NCI-H526 treated with DMSO at 0.1 percent for 48 hours (cell line): Measurements from ENCODE around the gene ERBIN.
"Not testable (repeated sequence)": the region's sequence is repeated elsewhere in the genome, so short reads cannot be mapped to it uniquely, and the experiment has no call there.

Experiments used
- DNase-seq: peaks from one replicate; lab custom pipeline; 2025; lab: John Stamatoyannopoulos, UW

The ERBIN gene

DNA sequence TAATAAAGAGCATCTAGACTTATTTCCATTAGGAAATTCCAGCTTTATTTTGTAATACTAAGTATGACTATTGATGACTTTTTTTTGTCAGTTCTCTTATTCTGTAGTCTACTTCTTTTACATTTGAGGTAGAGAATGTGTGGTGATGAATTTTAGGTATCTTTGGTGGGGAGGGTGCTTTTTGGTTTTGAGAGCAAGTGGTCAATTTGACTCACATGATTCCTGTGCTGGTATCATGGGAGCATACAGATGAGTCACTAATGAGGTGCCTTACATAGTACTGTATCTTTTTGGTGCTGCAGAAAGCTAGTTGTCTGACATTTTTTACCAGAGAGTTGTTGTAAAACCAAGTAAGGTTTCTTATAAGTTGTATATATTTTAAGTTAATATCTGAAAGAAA, 35.3 kb downstream of the ERBIN start:
- no peak for DNase-seq

DNA sequence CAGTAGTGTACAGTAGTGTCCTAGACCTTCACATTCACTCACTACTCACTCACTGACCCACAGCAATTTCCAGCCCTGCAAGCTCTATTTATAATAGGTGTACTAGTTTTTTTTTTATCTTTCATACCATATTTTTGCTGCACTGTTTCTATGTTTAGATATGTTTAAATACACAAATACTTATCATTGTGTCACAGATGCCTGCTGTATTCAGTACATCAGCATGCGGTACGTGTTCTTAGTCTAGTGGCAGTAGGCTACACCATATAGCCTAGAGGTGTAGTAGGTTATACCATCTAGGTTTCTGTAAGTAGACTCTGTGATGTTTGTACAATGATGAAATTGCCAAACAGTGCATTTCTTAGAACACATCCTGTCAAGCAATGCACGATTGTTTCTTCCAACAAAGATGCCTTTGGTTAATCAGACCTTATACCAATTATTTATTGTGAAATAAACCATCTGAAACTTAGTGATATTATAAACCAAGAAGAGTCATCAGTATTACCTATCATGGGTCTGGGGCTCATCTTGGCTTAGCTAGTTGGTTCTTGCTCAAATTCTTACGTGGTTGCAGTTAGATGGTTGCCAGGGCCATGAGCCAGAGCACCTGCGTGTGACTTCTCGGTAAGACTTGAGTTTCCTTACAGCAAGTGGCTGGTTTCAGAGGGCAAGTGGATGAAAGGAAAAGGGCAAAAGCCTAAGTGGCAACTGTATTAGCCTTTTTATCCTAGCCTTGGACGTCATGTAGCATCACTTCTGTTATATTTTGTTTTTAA, 41.1 kb downstream of the ERBIN start:
- no peak for DNase-seq

DNA sequence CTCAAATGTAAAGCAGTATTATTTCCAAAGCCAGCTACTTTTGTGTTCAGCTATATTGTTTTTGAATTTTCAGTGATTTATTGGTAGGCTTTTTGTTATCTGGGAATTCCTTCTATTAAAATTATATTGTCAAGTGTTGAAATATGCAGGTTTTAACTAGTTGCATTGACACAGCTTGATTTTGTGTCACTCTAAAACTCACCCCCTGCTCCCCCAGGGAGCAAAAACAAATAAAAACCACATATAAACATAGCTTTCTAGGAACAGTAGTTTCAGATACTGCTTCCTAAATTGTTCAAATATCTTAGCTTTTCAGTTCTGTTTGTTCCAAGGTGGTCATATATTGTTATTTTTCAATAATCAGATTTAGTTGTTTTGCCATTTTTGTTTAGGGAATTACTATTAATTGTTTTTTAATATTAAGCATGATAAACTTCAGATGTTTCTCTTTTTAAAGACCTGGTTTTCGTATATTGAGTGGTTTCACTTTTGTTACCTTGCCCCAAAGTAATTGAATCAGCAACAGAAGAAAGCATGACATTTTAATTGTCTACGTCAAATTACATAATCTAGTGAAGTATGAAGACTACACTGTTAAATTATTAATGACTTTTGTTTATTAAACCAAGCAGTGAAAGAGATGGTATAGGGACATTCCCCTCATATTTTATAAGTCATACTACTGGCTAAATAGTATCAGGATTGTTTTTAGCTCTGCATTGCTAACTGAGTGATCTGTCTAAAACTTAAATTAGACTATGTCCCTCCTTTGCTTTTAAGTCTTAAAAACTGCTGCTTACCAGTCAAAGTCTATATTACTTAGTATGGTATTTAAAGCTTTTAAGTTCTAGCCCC, 43.4 kb downstream of the ERBIN start:
- no peak for DNase-seq

DNA sequence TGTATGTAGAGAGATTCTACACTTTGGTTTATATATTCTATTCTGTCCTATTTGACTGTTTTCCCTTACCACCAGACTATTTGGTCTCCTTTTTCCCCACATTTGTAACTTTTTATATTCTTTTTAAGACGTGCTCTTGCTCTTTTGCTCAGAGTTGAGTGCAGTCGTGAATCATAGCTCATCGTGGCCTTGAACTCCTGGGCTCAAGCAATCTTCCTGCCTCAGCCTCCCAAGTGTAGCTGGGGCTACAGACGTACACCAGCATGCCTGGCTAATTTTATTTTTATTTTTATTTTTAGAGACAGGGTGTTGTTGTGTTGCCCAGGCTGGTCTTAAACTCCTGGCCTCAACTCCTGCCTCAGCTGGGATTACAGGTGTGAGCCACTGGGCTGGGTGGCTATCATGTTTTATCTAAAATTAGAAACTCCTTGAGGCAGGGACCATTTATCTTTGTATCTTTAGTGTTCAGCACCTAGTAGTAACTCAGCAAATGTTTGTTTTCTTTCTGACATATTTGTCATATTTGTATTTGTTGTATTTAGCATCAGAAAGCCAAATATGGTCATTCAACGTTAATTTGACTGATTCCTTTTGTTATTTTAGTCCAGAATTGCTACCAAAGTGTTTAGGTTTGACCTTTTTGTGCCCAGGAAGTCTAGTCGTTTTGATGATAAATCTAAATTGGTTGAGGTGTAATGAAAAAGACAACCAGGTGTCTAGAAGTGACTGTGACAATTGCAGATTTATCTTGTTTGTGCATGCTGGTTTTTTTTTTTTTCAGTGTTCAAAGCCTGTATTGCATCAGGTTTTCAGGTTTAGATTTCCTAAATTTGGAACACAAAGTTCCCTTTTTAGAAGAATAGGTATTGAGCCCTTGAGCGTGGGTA, 44.3 kb downstream of the ERBIN start:
- no peak for DNase-seq

DNA sequence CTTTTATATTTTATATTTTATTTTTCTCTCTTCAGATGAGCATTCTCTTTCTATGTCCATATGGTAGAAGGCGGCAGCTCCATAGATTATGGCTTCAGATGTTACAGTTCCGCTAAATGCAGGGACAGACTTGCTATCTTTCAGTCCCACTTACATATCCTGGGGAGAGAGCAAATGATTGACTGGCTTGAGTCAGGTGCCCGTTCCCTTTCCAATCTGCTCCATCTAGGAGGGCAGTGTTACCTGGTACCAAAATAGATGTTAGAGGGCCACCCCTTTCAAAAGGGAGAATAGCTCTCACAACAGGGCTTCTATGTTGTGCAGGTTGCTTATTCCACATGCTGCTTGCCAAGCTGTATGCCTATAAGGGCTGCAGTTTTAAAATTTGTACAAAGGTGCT, 45.3 kb downstream of the ERBIN start:
- DNase-seq = no peak

DNA sequence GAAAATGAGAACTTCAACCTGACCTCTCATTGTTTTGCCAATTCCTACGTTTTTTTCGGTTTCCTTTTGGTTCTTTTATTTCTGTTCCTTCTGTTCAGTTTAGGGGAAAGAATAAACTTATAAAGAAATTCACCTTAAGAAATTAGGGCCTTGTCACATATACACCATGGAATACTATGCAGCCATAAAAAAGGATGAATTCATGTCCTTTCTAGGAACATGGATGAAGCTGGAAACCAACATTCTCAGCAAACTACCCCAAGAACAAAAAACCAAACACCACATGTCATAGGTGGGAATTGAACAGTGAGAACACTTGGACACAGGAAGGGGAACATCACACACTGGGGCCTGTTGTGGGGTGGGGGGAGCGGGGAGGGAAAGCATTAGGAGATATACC, 46.5 kb downstream of the ERBIN start:
- DNase-seq = not testable (repeated sequence)

DNA sequence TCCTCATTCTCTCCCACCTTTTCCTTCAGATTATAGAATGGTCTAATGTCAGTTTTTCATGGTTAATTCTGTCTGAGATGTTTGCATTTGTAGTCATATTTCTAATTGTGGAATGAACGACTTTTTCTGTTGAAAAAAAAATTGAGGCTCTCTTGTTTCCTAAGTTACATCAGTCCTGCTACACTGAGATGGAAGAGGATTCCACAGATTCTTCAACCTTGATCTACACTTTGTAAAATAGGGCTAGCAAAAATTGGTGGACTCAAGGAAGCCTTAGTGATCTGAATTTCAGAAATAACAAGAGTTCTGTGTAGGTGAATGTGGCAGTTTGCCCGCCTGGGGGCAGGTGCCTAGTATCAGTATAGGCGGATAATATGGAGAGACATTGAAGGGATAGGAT, 51.9 kb downstream of the ERBIN start:
- no peak for DNase-seq

DNA sequence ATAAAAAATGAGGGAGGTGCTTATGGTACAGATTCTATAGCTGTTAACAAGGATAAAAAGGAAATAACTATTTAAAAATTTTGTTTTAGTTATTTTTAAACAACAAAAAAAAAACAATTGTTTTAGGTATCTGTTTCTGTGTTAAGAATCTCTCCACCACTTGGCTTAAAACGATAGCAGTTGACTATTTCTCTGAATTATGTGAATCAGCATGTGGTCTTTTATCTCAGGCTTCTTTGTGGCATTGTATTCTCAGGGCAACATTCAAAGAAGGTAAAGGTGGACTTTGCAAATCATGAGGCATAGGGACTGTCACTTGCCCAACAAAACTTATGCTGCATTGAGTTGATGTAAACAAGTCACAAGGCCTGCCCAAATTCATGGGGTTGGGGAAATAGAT, 55.2 kb downstream of the ERBIN start:
- no peak for DNase-seq

DNA sequence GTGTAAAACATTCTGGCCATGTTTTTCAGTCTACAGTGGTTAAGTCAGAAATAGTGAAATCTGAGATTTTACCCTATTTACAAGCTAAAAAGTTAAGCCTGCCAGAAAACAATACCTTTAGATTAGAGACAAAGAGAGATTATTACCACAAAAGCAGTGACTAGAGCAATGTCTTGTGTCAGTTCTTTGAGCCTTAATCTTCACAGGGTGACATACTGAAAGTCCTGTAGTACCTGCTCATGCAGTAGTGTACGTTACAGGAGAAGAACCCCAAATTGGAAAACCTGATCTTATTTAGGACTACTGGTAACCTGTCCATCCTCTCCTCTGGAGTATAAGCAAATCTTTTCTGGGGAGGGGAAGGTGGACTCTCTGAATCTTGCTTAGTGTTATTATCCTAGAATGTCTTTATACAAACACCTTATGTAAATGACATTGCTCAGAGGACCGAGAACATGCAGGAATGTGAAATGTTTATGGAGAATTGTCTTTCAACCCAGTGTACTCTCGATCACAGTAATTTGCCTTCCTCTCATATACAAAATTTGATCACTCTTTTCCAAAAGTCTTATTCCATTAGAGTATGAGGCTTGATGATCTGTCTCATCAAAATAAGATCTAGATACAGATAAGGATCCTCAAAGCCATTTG, 55.7 kb downstream of the ERBIN start:
- no peak for DNase-seq

DNA sequence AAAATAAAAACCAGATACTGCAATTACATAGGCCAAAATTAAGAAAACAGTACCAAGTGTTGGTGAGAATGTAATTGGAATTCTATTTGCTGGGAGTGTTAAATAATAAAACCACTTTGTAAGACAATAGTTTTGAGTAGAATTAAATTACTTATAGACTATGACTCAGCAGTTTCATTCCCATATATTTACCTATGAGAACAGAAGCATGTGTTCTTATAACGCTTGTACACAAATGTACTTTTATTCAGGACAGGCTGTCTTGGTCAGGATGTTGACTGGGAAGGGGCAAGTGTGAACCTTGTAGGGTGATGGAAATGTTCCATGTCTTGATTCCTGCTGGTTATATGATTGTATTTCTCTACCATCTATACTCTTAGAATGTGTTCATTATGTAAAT, 56.3 kb downstream of the ERBIN start:
- no peak for DNase-seq

DNA sequence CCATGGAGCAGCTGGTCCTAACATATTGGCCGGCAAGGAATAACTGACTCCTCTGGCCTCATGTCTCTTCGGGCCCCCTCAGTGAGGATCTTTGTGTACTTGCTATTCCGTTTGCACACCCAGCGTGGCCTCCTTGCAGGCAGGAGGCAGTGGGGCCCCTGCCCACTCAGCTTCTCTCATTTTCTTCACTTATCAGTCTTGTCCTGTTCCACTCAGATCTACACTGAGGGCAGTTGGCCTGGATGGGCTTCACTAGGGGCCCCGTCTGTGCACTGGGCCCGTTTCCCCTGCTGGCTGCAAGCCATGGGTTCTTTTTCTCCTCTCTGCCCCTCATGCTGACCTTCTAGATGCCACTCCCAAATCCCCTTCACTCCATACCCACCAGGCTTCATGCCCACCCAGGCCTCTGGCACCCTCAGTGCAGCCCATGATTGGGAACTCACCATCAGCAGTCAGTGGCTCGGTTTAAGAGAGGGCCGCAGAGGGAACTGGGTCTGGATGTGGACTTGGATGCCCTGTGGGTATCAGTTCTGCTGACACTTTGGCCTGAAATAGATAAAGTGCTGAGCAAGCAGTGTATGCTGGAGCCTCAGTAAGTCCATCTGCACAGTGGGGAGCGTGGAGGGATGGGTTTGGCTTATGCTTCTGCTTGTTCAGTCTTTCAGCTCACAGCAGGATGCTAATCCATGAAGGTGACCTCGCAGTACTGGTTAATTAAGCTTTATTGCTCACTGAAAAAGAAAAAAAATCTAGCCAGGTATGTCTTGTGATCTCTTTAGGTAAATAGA, 57.9 kb downstream of the ERBIN start:
- DNase-seq = no peak

DNA sequence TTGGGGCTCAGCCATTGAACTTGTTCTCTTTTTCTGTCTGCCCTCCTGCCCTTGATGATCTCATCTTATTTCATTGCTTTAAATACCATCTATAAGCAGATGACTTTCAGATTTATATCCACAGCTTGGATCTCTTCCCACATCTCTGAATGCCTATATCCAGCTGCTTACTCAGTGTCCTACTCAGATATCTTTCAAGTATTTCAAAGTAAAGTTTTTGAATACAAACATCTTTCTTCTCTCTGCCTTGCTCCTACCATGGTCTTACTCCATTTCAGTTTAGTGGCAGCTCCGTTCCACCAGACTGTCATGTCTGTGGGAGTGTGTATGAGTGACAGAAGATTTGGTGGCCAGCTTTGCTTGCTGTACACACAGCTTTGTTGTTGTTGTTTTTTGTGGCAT, 59.7 kb downstream of the ERBIN start:
- DNase-seq = no peak

DNA sequence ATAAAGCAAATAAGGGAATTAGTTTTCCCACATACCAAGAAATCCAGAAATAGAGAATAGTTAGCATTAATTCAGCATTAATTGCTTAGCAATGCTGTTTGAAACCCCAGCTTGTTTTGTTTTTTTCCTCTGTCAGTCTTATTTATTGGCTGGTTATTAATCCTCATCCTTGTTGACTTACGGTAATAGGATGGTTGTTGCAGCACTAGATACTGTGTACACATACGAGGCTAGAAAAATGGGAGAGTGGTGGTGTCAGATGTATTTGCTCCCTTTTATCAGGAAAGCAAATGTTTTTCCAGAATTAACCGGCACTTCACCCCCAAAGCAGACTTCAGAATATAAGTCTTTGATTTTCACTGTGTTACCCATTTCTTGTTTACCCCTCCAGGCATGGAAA, 60.4 kb downstream of the ERBIN start:
- no peak for DNase-seq

DNA sequence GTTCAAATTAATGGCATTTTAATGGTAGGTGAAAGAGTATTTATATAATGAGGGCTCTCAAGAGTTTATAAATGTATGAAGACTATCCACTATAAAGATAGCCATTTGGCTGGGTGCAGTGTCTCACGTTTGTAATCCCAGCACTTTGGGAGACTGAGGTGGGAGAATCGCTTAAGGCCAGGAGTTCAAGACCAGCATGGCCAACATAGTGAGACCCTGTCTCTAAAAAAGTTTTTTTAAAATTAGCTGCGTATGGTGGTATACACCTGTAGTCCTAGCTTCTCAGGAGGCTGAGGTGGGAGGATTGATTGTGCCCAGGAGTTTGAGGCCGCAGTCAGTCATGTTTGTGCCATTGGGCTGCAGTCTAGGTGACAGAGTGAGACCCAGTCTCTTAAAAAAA, 61.6 kb downstream of the ERBIN start:
- DNase-seq = no peak

DNA sequence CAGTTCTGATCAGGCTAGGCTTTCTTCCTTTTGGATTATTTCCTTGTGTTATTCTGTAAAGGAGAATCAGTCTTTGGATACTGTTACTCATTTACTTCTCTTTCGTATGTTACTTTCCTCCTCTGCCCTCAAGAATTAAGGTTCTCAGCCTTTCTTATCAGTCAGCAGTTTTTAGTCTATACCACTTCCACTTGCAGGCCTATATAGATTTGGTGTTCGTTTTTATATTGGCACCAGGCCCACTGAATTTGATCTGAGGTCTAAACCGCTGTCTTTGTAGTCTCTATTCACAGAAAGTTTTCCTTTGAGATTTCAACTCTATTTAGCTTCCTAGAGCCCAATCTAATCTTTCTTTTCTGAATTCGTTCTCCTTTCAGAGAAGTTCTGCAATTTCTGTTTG, 62.8 kb downstream of the ERBIN start:
- no peak for DNase-seq

DNA sequence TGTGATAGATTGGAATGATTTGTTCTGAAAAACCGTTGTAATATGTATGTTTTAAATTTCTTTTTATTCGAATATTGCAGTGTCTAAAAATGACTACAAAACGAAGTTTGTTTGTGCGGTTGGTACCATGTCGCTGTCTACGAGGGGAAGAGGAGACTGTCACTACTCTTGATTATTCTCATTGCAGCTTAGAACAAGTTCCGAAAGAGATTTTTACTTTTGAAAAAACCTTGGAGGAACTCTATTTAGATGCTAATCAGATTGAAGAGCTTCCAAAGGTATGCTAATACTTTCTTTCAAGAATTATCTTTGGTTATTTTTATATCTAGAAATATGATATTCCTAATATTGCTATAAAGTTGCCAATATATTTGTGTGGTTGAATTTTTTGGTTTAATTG, 66.3 kb downstream of the ERBIN start:
- DNase-seq = no peak

DNA sequence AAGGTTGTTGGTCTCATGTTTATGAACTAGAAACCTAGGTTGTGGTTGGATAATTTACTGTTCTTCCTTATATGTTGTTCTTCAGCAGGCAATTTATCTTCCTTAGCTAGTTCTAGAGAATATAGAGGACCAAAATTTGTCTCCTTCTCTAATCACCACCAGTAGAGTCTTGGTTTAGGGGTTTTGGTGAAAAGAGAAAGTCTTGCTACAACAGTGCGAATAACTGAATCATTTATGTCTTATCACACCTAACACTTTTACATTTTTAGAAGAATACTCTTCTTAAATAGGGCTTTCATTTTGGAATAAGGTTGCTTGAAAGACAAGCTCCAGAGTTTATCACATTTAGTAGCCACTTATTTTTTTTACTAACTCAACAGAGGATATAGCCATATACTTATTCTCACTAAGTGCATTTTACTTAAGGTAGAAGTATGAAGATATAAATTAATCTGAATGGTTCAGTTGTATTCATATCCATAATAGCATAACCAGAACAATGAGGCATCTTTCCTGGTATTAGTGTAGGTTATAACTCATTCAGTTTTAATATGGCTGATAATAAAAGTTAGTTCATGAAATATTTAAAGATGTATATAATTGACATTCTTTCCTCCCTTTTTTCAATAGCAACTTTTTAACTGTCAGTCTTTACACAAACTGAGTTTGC, 67.9 kb downstream of the ERBIN start:
- no peak for DNase-seq

DNA sequence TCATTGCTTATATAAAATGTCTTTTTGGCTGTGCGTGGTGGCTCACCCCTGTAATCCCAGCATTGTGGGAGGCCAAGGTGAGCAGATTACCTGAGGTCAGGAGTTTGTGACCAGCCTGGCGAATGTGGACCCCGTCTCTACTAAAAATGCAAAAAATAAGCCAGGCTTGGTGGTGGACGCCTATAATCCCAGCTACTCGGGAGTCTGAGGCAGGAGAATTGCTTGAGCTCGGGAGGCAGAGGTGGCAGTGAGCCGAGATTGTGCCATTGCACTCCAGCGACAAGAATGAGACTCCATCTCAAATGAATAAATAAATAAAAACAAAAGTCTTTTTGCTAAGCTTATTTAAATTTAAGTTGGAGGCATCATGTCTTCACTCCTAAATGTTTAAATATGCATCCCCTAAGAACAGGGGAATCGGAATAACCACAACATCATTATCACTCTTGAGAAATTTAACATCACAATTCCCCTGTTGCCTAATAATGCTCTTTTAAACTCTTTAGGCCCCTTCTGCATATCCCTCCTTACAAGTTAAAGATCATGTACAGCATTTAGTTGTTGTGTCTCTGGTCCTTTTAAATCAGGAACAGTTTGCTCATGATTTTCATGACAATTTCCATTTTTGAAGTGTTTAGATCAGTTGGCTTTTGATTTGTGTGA, 72.8 kb downstream of the ERBIN start:
- no peak for DNase-seq

DNA sequence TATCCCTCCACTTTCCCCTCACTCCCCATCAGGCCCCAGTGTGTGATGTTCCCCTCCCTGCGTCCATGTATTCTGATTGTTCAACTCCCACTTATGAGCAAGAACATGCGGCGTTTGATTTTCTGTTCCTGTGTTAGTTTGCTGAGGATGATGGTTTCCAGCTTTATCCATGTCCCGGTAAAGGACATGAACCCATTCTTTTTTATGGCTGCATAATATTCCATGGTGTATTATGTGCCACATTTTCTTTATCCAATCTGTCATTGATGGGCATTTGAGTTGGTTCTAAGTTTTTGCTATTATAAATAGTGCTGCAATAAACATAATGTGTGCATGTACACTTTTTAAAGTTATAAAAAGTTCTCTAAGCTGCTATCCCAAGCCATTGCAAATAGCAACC, 75.6 kb downstream of the ERBIN start:
- no peak for DNase-seq

DNA sequence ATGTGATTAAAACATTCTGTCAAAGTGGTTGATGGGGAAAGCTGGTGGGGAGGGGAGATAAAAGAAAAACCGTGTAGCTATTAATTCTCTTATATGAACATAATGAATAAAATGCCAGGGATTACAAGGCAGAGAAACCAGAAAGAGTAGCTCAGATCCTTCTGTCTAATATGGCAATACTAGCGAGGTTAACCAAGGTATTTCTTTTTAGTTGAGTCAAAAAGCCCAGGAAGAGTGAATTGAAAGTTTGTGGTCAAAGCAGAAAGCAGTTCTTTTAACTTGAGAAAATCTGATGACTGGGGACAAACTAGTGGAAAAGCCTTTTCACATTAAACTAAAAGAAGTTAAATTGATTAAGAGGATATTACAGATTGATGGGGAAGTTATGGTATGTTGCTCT, 76.0 kb downstream of the ERBIN start:
- DNase-seq = no peak
